GM23248 (cell line): Measurements from ENCODE around the gene SYNE2. TPM values are rescaled to one million over a fixed set of nuclear protein-coding genes. Genes with fewer than 3 reads are reported as not detected.

Source experiments
- DNase-seq: peaks from one replicate; pipeline ENCODE4 v3.0.0-alpha.2; 2015
- H2AFZ ChIP-seq: fragments of 200-600 bp; sonication (generic); 2 replicates; pipeline ENCODE4 v1.6.1; 2016; ENCODE audit warnings: antibody characterized with exemption
- H3F3A ChIP-seq: fragments of 200-600 bp; sonication (generic); 2 replicates; pipeline ENCODE4 v1.6.1; 2016; ENCODE audit warnings: mild to moderate bottlenecking, antibody characterized with exemption, mixed run types; ENCODE audit not compliant: insufficient read depth
- H3K27ac ChIP-seq: fragments of 200-600 bp; sonication (generic); 2 replicates; pipeline ENCODE4 v1.5.1; 2016; ENCODE audit warnings: mild to moderate bottlenecking
- H3K27me3 ChIP-seq: fragments of 200-600 bp; sonication (generic); replicated peaks from 2 replicates; pipeline ENCODE4 v1.6.1; 2016; ENCODE audit warnings: mild to moderate bottlenecking; ENCODE audit not compliant: insufficient read depth
- H3K36me3 ChIP-seq: fragments of 200-600 bp; sonication (generic); 2 replicates; pipeline ENCODE4 v1.6.1; 2016; ENCODE audit warnings: low read depth, mild to moderate bottlenecking
- H3K4me1 ChIP-seq: fragments of 200-600 bp; sonication (generic); 2 replicates; pipeline ENCODE4 v1.6.1; 2016; ENCODE audit warnings: mild to moderate bottlenecking; ENCODE audit not compliant: insufficient read depth
- H3K4me2 ChIP-seq: fragments of 200-600 bp; sonication (generic); one replicate; pipeline ENCODE4 v1.6.1; 2016; ENCODE audit warnings: mild to moderate bottlenecking; ENCODE audit not compliant: unreplicated experiment
- H3K4me3 ChIP-seq: fragments of 200-600 bp; sonication (generic); 2 replicates; pipeline ENCODE4 v1.5.1; 2016; ENCODE audit warnings: mild to moderate bottlenecking
- H3K79me2 ChIP-seq: fragments of 200-600 bp; sonication (generic); 2 replicates; pipeline ENCODE4 v1.6.1; 2016; ENCODE audit warnings: mild to moderate bottlenecking; ENCODE audit not compliant: insufficient read depth
- H3K9ac ChIP-seq: fragments of 200-600 bp; sonication (generic); 2 replicates; pipeline ENCODE4 v1.6.1; 2016; ENCODE audit warnings: mild to moderate bottlenecking
- H3K9me2 ChIP-seq: fragments of 200-600 bp; sonication (generic); 2 replicates; pipeline ENCODE4 v1.6.1; 2016; ENCODE audit warnings: mixed run types, mild to moderate bottlenecking, moderate library complexity; ENCODE audit not compliant: insufficient read depth
- H3K9me3 ChIP-seq: fragments of 200-600 bp; sonication (generic); one replicate; pipeline ENCODE4 v1.6.1; 2017; ENCODE audit warnings: low read depth
- H4K20me1 ChIP-seq: fragments of 200-600 bp; sonication (generic); 2 replicates; pipeline ENCODE4 v1.6.0; 2016; ENCODE audit not compliant: insufficient read depth
- EZH2 ChIP-seq: fragments of 200-600 bp; sonication (generic); IDR thresholded peaks from 2 replicates; pipeline ENCODE4 v1.6.1; 2018; ENCODE audit warnings: antibody characterized with exemption, mild to moderate bottlenecking; ENCODE audit not compliant: insufficient read depth, poor library complexity, severe bottlenecking
- EZH2phosphoT487 ChIP-seq: fragments of 200-600 bp; sonication (generic); IDR thresholded peaks from 2 replicates; pipeline ENCODE4 v1.6.1; 2018; ENCODE audit warnings: antibody characterized with exemption, moderate library complexity, mild to moderate bottlenecking, low read depth; ENCODE audit not compliant: insufficient read depth
- WGBS, 2 experiments: methylation state at CpG; one replicate each; pipeline ENCODE4 v1.1.6; 2015 to 2017; ENCODE audit warnings: low lambda C conversion rate in 2 of 2, low coverage in 1 of 2; ENCODE audit errors: missing lambda C conversion rate in 2 of 2; 5-methylcytosine and 5-hydroxymethylcytosine counted together
- in situ Hi-C: fragments of 300-500 bp; cut with MboI; formaldehyde crosslinking; loops from 2 replicates; pipeline ENCODE4 v1.15.0; 2020
- polyA plus RNA-seq: library from polyadenylated mRNA; unstranded; fragments of >200 nt; fragmentation: Nextera tagmentation; extraction: Ambion mirVana; gene quantifications from 2 replicates; pipeline ENCODE4 v1.2.1, GENCODE V29; 2016
- total RNA-seq: library from RNA; depleted of rRNA; stranded (reverse); fragments of >200 nt; shearing (Covaris generic); gene quantifications from 2 replicates; pipeline ENCODE4 v1.2.3, GENCODE V29; 2014

SYNE2 gene
- total and polyA plus RNA-seq, 2 experiments from 2014 or later: 2.8 to 4.4 TPM

DNA sequence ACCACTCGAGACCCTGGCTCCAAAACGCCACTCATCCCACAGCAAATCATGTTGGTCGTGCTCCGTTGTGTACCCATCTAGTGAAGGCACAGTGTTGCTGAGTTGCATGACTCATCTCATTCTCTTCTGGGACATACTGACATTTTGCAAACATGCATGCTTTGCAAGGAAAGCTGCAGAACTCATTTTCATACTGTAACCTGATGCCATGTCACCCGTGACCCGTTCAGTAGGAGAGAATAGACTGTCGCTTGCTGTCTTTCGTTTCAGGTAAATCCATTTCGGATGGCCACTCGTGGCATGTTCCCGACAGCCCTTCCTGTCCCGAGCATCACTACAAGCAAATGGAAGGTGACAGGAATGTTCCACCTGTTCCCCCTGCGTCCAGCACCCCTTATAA, 363.2 kb downstream of the SYNE2 start:
- no peak overlapping the region for H3K9ac ChIP-seq
- 94% methylated on average over 13 of the region's 13 CpGs for WGBS, 2 experiments
- no peak for DNase-seq

GRCh38 chr14:64217308-64217707, 364.5 kb downstream of the SYNE2 start:
- no peaks in the 10 kb centered on the region for H3K9me3 ChIP-seq
- no peaks in the 10 kb centered on the region for H3K4me1 ChIP-seq
- H3K4me2 ChIP-seq: no peak overlapping the region
- no peak overlapping the region for H3K9ac ChIP-seq
- no peaks in the 10 kb centered on the region for H3K79me2 ChIP-seq
- no peaks in the 10 kb centered on the region for H3F3A ChIP-seq
- TF ChIP-seq EZH2: no peak
- TF ChIP-seq EZH2phosphoT487: no peak
- H3K9me2 ChIP-seq: no peaks in the 10 kb centered on the region
- in situ Hi-C loops: no loop called here
- no peak overlapping the region for H3K4me3 ChIP-seq
- H4K20me1 ChIP-seq: no peaks in the 10 kb centered on the region
- no peaks in the 10 kb centered on the region for H3K27me3 ChIP-seq
- no peaks in the 10 kb centered on the region for H3K36me3 ChIP-seq
- no peak overlapping the region for H3K27ac ChIP-seq
- 96 to 98% methylated on average over 4 of the region's 4 CpGs for WGBS, 2 experiments
- DNase-seq: no peak
- no peak overlapping the region for H2AFZ ChIP-seq

More for the DNA sequence above, 363.2 kb downstream of the SYNE2 start:
- Histone ChIP-seq H3K79me2 (no peaks in the 10 kb centered on the region), H3F3A (no peaks in the 10 kb centered on the region), H3K9me3 (no peaks in the 10 kb centered on the region), H3K27ac (no peak overlapping the region), H3K4me2 (no peak overlapping the region), H3K9me2 (no peaks in the 10 kb centered on the region), H3K27me3 (no peaks in the 10 kb centered on the region), H4K20me1 (no peaks in the 10 kb centered on the region), H3K4me1 (no peaks in the 10 kb centered on the region), H2AFZ (no peak overlapping the region), H3K36me3 (no peaks in the 10 kb centered on the region), H3K4me3 (no peak overlapping the region)
- in situ Hi-C loops: no loop called here
- TF ChIP-seq EZH2 (no peak), EZH2phosphoT487 (no peak)

- Histone ChIP-seq H3K9ac (no peak overlapping the region), H3K4me2 (no peak overlapping the region), H3K36me3 (no peaks in the 10 kb centered on the region), H3K27ac (no peak overlapping the region), H3K9me3 (no peaks in the 10 kb centered on the region), H4K20me1 (no peaks in the 10 kb centered on the region), H3F3A (no peaks in the 10 kb centered on the region), H3K4me1 (no peaks in the 10 kb centered on the region), H3K79me2 (no peaks in the 10 kb centered on the region), H3K9me2 (no peaks in the 10 kb centered on the region), H2AFZ (no peak overlapping the region), H3K27me3 (no peaks in the 10 kb centered on the region), H3K4me3 (no peak overlapping the region)
- TF ChIP-seq EZH2phosphoT487 (no peak), EZH2 (no peak)
- WGBS, 2 experiments: 86 to 93% methylated on average over 7 of the region's 7 CpGs
- DNase-seq: no peak
- in situ Hi-C loops: no loop called here
These were observed 365.0 kb downstream of the SYNE2 start for GRCh38 chr14:64217834-64218233.

GRCh38 chr14:64218344-64219240, 365.8 kb downstream of the SYNE2 start:
- Histone ChIP-seq H3K27me3 (no peaks in the 10 kb centered on the region), H3K4me1 (no peaks in the 10 kb centered on the region), H3K79me2 (no peaks in the 10 kb centered on the region), H2AFZ (no peak overlapping the region), H3K36me3 (no peaks in the 10 kb centered on the region), H3K9ac (no peak overlapping the region), H3K9me2 (no peaks in the 10 kb centered on the region), H3K4me2 (no peak overlapping the region), H3K9me3 (no peaks in the 10 kb centered on the region), H3K27ac (no peak overlapping the region), H3K4me3 (no peak overlapping the region), H3F3A (no peaks in the 10 kb centered on the region), H4K20me1 (no peaks in the 10 kb centered on the region)
- TF ChIP-seq EZH2phosphoT487: no peak
- no peak for TF ChIP-seq EZH2
- 92 to 93% methylated on average over 15 of the region's 15 CpGs for WGBS, 2 experiments
- in situ Hi-C loops: no loop called here
- no peak for DNase-seq
